Measurements from ENCODE around the gene RAB20.
"Not testable (repeated sequence)": the region's sequence is repeated elsewhere in the genome, so short reads cannot be mapped to it uniquely, and the experiment has no call there.

Gene RAB20

GRCh38 chr13:110491869-110492678, 69.4 kb downstream of the RAB20 start:
- DNase-seq (ENCODE audit: low read depth): no peak

- DNase-seq (ENCODE audit: low read depth): no peak
These were observed 71.3 kb downstream of the RAB20 start for GRCh38 chr13:110490009-110490770.

GRCh38 chr13:110486880-110487279, 74.6 kb downstream of the RAB20 start:
- not testable (repeated sequence) for DNase-seq (ENCODE audit: low read depth)

- no peak for DNase-seq (ENCODE audit: low read depth)
These were observed 75.3 kb downstream of the RAB20 start for GRCh38 chr13:110486061-110486715.

GRCh38 chr13:110485604-110486003, 75.9 kb downstream of the RAB20 start:
- no peak for DNase-seq (ENCODE audit: low read depth)

GRCh38 chr13:110484290-110485048, 77.1 kb downstream of the RAB20 start:
- no peak for DNase-seq (ENCODE audit: low read depth)

- no peak for DNase-seq (ENCODE audit: low read depth)
These were observed 78.0 kb downstream of the RAB20 start for GRCh38 chr13:110483386-110483968.

GRCh38 chr13:110480161-110480560, 81.4 kb downstream of the RAB20 start:
- DNase-seq (ENCODE audit: low read depth): no peak

- DNase-seq (ENCODE audit: low read depth): no peak
These were observed 81.9 kb downstream of the RAB20 start for GRCh38 chr13:110479648-110480047.

- no peak for DNase-seq (ENCODE audit: low read depth)
These were observed 82.3 kb downstream of the RAB20 start for GRCh38 chr13:110479215-110479545.

GRCh38 chr13:110478405-110479214, 82.9 kb downstream of the RAB20 start:
- DNase-seq (ENCODE audit: low read depth): no peak

GRCh38 chr13:110477706-110478245, 83.7 kb downstream of the RAB20 start:
- DNase-seq (ENCODE audit: low read depth): no peak

GRCh38 chr13:110476220-110476617, 85.3 kb downstream of the RAB20 start:
- DNase-seq (ENCODE audit: low read depth): no peak

GRCh38 chr13:110475550-110476219, 85.8 kb downstream of the RAB20 start:
- DNase-seq (ENCODE audit: low read depth): no peak

- no peak for DNase-seq (ENCODE audit: low read depth)
These were observed 86.4 kb downstream of the RAB20 start for GRCh38 chr13:110475117-110475516.

- no peak for DNase-seq (ENCODE audit: low read depth)
These were observed 86.8 kb downstream of the RAB20 start for GRCh38 chr13:110474713-110475112.
